DND-41 (cell line): ENCODE data around the gene KDM4F.

Source experiments
- ATAC-seq: fragments of 200-7000 bp; cut with Tn5 transposase; 3 replicates; pipeline ENCODE4 v1.9.1; 2021; ENCODE audit warnings: low read depth; ENCODE audit not compliant: insufficient read depth
- DNase-seq: peaks from one replicate; pipeline ENCODE4 v3.0.0-alpha.2; 2020
- H2AFZ ChIP-seq: 2 replicates; pipeline ENCODE4 v1.6.0; 2012; ENCODE audit warnings: low read depth, low read length
- H3K27ac ChIP-seq: 2 replicates; pipeline ENCODE4 v1.5.1; 2012; ENCODE audit warnings: low read length, inconsistent platforms
- H3K27me3 ChIP-seq: fragments of 200-600 bp; sonication (generic); 2 replicates; pipeline ENCODE4 v1.6.0; 2012; ENCODE audit warnings: low read length, mild to moderate bottlenecking, inconsistent platforms; ENCODE audit not compliant: insufficient read depth, poor library complexity
- H3K36me3 ChIP-seq: 2 replicates; pipeline ENCODE4 v1.5.1; 2012; ENCODE audit warnings: low read length, inconsistent platforms; ENCODE audit not compliant: insufficient read depth
- H3K4me1 ChIP-seq: 2 replicates; pipeline ENCODE4 v1.5.1; 2012; ENCODE audit warnings: mild to moderate bottlenecking, low read length; ENCODE audit not compliant: insufficient read depth
- H3K4me2 ChIP-seq: 2 replicates; pipeline ENCODE4 v1.6.0; 2012; ENCODE audit warnings: mild to moderate bottlenecking, moderate library complexity, low read length, inconsistent platforms; ENCODE audit not compliant: insufficient read depth
- H3K4me3 ChIP-seq, 2 experiments: fragments of 200-600 bp in 1 of 2; shearing (Covaris generic) in 1 of 2; 2 replicates each; pipeline ENCODE4 v1.5.1; 2012 to 2016; ENCODE audit warnings: inconsistent platforms in 2 of 2, low read length in 2 of 2, mild to moderate bottlenecking in 2 of 2, low read depth in 1 of 2, moderate library complexity in 1 of 2
- H3K79me2 ChIP-seq: 2 replicates; pipeline ENCODE4 v1.6.0; 2012; ENCODE audit warnings: low read length, inconsistent platforms; ENCODE audit not compliant: insufficient read depth
- H3K9ac ChIP-seq: 2 replicates; pipeline ENCODE4 v1.6.0; 2012; ENCODE audit warnings: low read depth, mild to moderate bottlenecking, inconsistent platforms, low read length, moderate library complexity
- H3K9me3 ChIP-seq: 2 replicates; pipeline ENCODE4 v1.5.1; 2012; ENCODE audit warnings: low read length, moderate library complexity, mild to moderate bottlenecking, inconsistent platforms; ENCODE audit not compliant: insufficient read depth, severe bottlenecking
- H4K20me1 ChIP-seq: 2 replicates; pipeline ENCODE4 v1.6.0; 2012; ENCODE audit warnings: low read length; ENCODE audit not compliant: insufficient read depth
- EZH2 ChIP-seq: IDR thresholded peaks from 3 replicates; pipeline ENCODE4 v1.6.1; 2012; ENCODE audit warnings: borderline replicate concordance, low read depth, mild to moderate bottlenecking, moderate library complexity, low read length, inconsistent platforms; ENCODE audit not compliant: severe bottlenecking
- TF ChIP-seq, protein P1 (sequence below): IDR thresholded peaks from 2 replicates; pipeline ENCODE4 v1.5.1; 2012; ENCODE audit warnings: borderline replicate concordance, low read length, moderate library complexity, mild to moderate bottlenecking; ENCODE audit not compliant: poor library complexity, severe bottlenecking; ENCODE audit errors: extremely low read depth

Gene KDM4F

DNA sequence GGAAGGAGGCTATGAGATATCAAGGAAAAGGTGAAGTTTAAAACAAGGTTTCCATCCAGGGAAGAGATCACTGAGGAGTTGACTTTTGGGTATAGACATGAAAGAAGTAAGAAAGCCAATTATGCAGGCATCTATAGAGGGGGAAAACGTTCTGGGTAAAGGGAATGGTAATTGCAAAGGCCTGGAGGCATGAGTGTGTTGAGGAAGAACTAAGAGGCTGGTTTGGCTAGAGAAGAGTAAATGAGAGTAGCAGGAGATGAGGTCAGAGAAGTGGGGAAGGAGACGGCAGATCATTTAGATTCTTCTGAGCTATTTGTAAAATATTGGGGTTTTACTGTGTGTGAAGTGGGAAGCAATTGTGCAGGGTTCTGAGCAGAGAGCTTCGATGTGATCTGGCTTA is 48.0 kb downstream of the KDM4F start:
- no peaks in the 10 kb centered on the region for H3K4me1 ChIP-seq
- H3K36me3 ChIP-seq = no peaks in the 10 kb centered on the region
- TF ChIP-seq, protein P1, sequence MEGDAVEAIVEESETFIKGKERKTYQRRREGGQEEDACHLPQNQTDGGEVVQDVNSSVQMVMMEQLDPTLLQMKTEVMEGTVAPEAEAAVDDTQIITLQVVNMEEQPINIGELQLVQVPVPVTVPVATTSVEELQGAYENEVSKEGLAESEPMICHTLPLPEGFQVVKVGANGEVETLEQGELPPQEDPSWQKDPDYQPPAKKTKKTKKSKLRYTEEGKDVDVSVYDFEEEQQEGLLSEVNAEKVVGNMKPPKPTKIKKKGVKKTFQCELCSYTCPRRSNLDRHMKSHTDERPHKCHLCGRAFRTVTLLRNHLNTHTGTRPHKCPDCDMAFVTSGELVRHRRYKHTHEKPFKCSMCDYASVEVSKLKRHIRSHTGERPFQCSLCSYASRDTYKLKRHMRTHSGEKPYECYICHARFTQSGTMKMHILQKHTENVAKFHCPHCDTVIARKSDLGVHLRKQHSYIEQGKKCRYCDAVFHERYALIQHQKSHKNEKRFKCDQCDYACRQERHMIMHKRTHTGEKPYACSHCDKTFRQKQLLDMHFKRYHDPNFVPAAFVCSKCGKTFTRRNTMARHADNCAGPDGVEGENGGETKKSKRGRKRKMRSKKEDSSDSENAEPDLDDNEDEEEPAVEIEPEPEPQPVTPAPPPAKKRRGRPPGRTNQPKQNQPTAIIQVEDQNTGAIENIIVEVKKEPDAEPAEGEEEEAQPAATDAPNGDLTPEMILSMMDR = no peak
- no peak for TF ChIP-seq EZH2
- H3K9ac ChIP-seq = no peak overlapping the region
- ATAC-seq (no peak), DNase-seq (no peak)
- H3K79me2 ChIP-seq = no peaks in the 10 kb centered on the region
- H3K4me3 ChIP-seq = no peak overlapping the region
- H3K4me2 ChIP-seq = no peak overlapping the region
- no peaks in the 10 kb centered on the region for H4K20me1 ChIP-seq
- H3K27me3 ChIP-seq = no peaks in the 10 kb centered on the region
- no peak overlapping the region for H2AFZ ChIP-seq
- no peak overlapping the region for H3K27ac ChIP-seq
- no peaks in the 10 kb centered on the region for H3K9me3 ChIP-seq

- H4K20me1 ChIP-seq = no peaks in the 10 kb centered on the region
- DNase-seq = no peak
- H3K9me3 ChIP-seq = no peaks in the 10 kb centered on the region
- H3K4me2 ChIP-seq = no peak overlapping the region
- no peak overlapping the region for H3K9ac ChIP-seq
- no peak for TF ChIP-seq EZH2
- TF ChIP-seq, protein P1 = no peak
- H3K4me3 ChIP-seq = no peak overlapping the region
- no peaks in the 10 kb centered on the region for H3K27me3 ChIP-seq
- no peaks in the 10 kb centered on the region for H3K79me2 ChIP-seq
- no peak overlapping the region for H3K27ac ChIP-seq
- H2AFZ ChIP-seq = no peak overlapping the region
- no peaks in the 10 kb centered on the region for H3K36me3 ChIP-seq
- no peak for ATAC-seq
- H3K4me1 ChIP-seq = no peaks in the 10 kb centered on the region
Observed at GRCh38 chr11:95098826-95099225, 49.6 kb downstream of the KDM4F start.

DNA sequence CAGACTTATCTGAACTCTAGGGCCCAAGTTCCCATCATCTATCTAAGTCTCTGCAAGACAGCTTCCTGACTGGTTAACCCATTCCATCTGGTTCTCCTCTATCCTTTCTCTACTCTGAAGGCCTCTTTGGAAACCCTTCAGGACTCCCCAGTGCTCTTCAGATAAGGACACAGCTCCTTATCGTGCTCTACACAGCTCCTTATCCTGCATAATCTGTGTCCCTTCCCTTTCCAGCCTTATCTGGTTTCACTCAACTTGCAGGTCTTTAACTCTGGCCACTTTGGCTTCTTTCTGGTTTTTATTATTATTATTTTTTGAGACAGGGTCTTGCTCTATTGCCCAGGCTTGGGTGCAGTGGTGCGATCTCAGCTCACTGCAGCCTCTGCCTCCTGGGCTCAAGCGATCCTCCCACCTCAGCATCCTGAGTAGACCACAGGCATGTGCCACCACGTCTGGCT is 51.0 kb downstream of the KDM4F start:
- Histone ChIP-seq H3K79me2 (no peaks in the 10 kb centered on the region), H3K27me3 (no peaks in the 10 kb centered on the region), H3K9me3 (no peaks in the 10 kb centered on the region), H3K4me2 (no peak overlapping the region), H3K4me3 (no peak overlapping the region), H2AFZ (no peak overlapping the region), H3K4me1 (no peaks in the 10 kb centered on the region), H3K9ac (no peak overlapping the region), H4K20me1 (no peaks in the 10 kb centered on the region), H3K27ac (no peak overlapping the region), H3K36me3 (no peaks in the 10 kb centered on the region)
- no peak for ATAC-seq
- no peak for DNase-seq
- TF ChIP-seq EZH2 = no peak
- TF ChIP-seq, protein P1 = no peak
